GM12878 (cell line): ENCODE data around the gene ETNK1. TPM values are rescaled to one million over a fixed set of nuclear protein-coding genes. Genes with fewer than 3 reads are reported as not detected.

Source experiments
- ATAC-seq: fragments of 200-7000 bp; cut with Tn5 transposase; 3 replicates; pipeline ENCODE4 v1.9.1; 2020; ENCODE audit warnings: mild to moderate bottlenecking, moderate library complexity
- BruUV-seq: library from RNA; stranded (reverse); fragments of 400-500 nt; replicated peaks from 2 replicates; lab custom pipeline; 2021; lab: Mats Ljungman, UMichigan
- CTCF ChIA-PET: fragments of 300-600 bp; sonication (Branson Sonifier 250); formaldehyde crosslinking; extraction: SDS; loops from one replicate; lab custom pipeline; 2021; ENCODE audit warnings: inconsistent platforms; lab: Yijun Ruan, JAX
- POLR2A ChIA-PET: fragments of 350-600 bp; formaldehyde crosslinking; extraction: SDS; loops from one replicate; lab custom pipeline; 2021; ENCODE audit warnings: inconsistent platforms; lab: Charles Lee
- RAD21 ChIA-PET: fragments of 300-600 bp; sonication (Branson Sonifier 250); formaldehyde crosslinking; loops from one replicate; lab custom pipeline; 2023; ENCODE audit warnings: antibody characterized with exemption; ENCODE audit not compliant: unreplicated experiment; lab: Charles Lee
- SMC1A ChIA-PET: fragments of 300-600 bp; sonication (Branson Sonifier 250); formaldehyde crosslinking; loops from one replicate; lab custom pipeline; 2023; ENCODE audit not compliant: unreplicated experiment, uncharacterized antibody; lab: Charles Lee
- DNase-seq: peaks from one replicate; pipeline ENCODE4 v3.0.0-alpha.2; 2011; ENCODE audit warnings: low read depth, low spot score
- FAIRE-seq: peaks from 3 replicates; lab custom pipeline; 2011; peaks lifted over from hg19 to GRCh38; lab: Jason Lieb, UNC
- H2AFZ ChIP-seq: 2 replicates; pipeline ENCODE4 v1.6.0; 2011; ENCODE audit warnings: low read depth, low read length, control low read depth; ENCODE audit not compliant: control insufficient read depth
- H3K27ac ChIP-seq: 2 replicates; pipeline ENCODE4 v1.5.1; 2011; ENCODE audit warnings: control low read depth; ENCODE audit not compliant: control insufficient read depth, insufficient read depth
- H3K27me3 ChIP-seq, 2 experiments: replicated peaks in 1 of 2; 2 replicates each; pipeline versions ENCODE4 v1.6.0 to v1.6.1; 2011; ENCODE audit warnings: low read length in 1 of 2; ENCODE audit not compliant: control insufficient read depth in 2 of 2, insufficient read depth in 2 of 2
- H3K36me3 ChIP-seq, 2 experiments: 2 replicates each; pipeline ENCODE4 v1.5.1; 2011; ENCODE audit warnings: low read length in 1 of 2; ENCODE audit not compliant: control insufficient read depth in 2 of 2, insufficient read depth in 2 of 2
- H3K4me1 ChIP-seq: 2 replicates; pipeline ENCODE4 v1.6.1; 2011; ENCODE audit warnings: mild to moderate bottlenecking, low read length, moderate library complexity, mixed read lengths; ENCODE audit not compliant: control insufficient read depth, insufficient read depth
- H3K4me2 ChIP-seq: 2 replicates; pipeline ENCODE4 v1.6.0; 2011; ENCODE audit warnings: control low read depth; ENCODE audit not compliant: control insufficient read depth, insufficient read depth
- H3K4me3 ChIP-seq: fragments of 200-600 bp; sonication (generic); 2 replicates; pipeline ENCODE4 v1.5.1; 2016
- H3K79me2 ChIP-seq: 2 replicates; pipeline ENCODE4 v1.6.0; 2011; ENCODE audit warnings: low read length; ENCODE audit not compliant: control insufficient read depth, insufficient read depth
- H3K9ac ChIP-seq: 2 replicates; pipeline ENCODE4 v1.8.0; 2011; ENCODE audit warnings: low read length, control low read depth, mixed read lengths; ENCODE audit not compliant: control insufficient read depth, insufficient read depth
- H3K9me3 ChIP-seq: replicated peaks from 3 replicates; pipeline ENCODE4 v1.5.1; 2011; ENCODE audit warnings: mild to moderate bottlenecking, low read length; ENCODE audit not compliant: control insufficient read depth, insufficient read depth
- H4K20me1 ChIP-seq: 2 replicates; pipeline ENCODE4 v1.6.0; 2011; ENCODE audit not compliant: control insufficient read depth, insufficient read depth
- CTCF ChIP-seq, 3 experiments: IDR thresholded peaks in 2 of 3; conservative IDR thresholded peaks in 1 of 3; 2 replicates each; pipeline ENCODE4 v1.5.1; 2011; ENCODE audit warnings: low read depth in 3 of 3, low read length in 3 of 3, mild to moderate bottlenecking in 3 of 3, control low read depth in 2 of 3, moderate library complexity in 2 of 3, inconsistent platforms in 1 of 3, mixed read lengths in 1 of 3; ENCODE audit not compliant: control insufficient read depth in 2 of 3, insufficient read depth in 1 of 3; ENCODE audit errors: extremely low read depth in 1 of 3
- FOXK2 ChIP-seq: fragments of 450-650 bp; IDR thresholded peaks from 2 replicates; pipeline ENCODE4 v1.6.1; 2017; ENCODE audit warnings: mild to moderate bottlenecking, moderate library complexity
- MTA3 ChIP-seq: IDR thresholded peaks from 2 replicates; pipeline ENCODE4 v1.6.1; 2012; ENCODE audit warnings: low read length, inconsistent platforms, borderline replicate concordance
- RAD21 ChIP-seq: IDR thresholded peaks from 2 replicates; pipeline ENCODE4 v1.6.1; 2011; ENCODE audit warnings: mild to moderate bottlenecking, low read depth, low read length, moderate library complexity; ENCODE audit not compliant: insufficient read depth
- SMC3 ChIP-seq: IDR thresholded peaks from 2 replicates; pipeline ENCODE4 v1.6.1; 2011; ENCODE audit warnings: low read length, improper control_type of control experiment, borderline replicate concordance
- USF2 ChIP-seq: IDR thresholded peaks from 2 replicates; pipeline ENCODE4 v1.6.1; 2011; ENCODE audit warnings: low read depth, low read length, improper control_type of control experiment, borderline replicate concordance
- WGBS: methylation state at CpG from one replicate; pipeline ENCODE4 v1.1.6; 2016; ENCODE audit warnings: low lambda C conversion rate; ENCODE audit not compliant: insufficient replicate concordance, insufficient coverage; ENCODE audit errors: missing lambda C conversion rate; 5-methylcytosine and 5-hydroxymethylcytosine counted together
- in situ Hi-C: fragments of 300-500 bp; cut with MboI; formaldehyde crosslinking; loops from 9 replicates; pipeline ENCODE4 v1.14.3; 2018; ENCODE audit warnings: mixed read lengths
- intact Hi-C: fragments of 100-400 bp; cut with micrococcal nuclease; formaldehyde crosslinking; loops from one replicate; pipeline ENCODE4 v1.14.2; 2022; ENCODE audit not compliant: unreplicated experiment
- polyA plus RNA-seq, 11 experiments: library from polyadenylated mRNA; depleted of rRNA in 4 of 11; unstranded in 6 of 11; stranded (reverse) in 5 of 11; fragments of >200 nt; fragmentation: Nextera tagmentation in 4 of 11; fragmentation: Illumina TruSeq in 1 of 11; extraction: Ambion mirVana in 4 of 11; extraction: Trizol in 1 of 11; gene quantifications; 1 replicate in 1 of 11; 2 replicates in 10 of 11; pipeline versions ENCODE4 v1.2.1 to v1.2.3, GENCODE V29; 2011 to 2016; ENCODE audit warnings: inconsistent platforms in 2 of 11, missing spikeins in 2 of 11, low read depth in 1 of 11
- total RNA-seq, 4 experiments: library from RNA; depleted of rRNA in 3 of 4; stranded (reverse); fragments of >200 nt in 3 of 4; fragmentation: Illumina TruSeq in 1 of 4; extraction: Trizol in 1 of 4; gene quantifications; 2 replicates each; pipeline versions ENCODE4 v1.2.1 to v1.2.3, GENCODE V29; 2013 to 2021

The ETNK1 gene
- total and polyA plus RNA-seq, 10 of the 15 experiments (the other 5 are each of a cell fraction or from before 2014, with no cell fraction given): 12.3 to 69.4 (median 34.2) TPM

GRCh38 chr12:22702690-22703089 is 77.7 kb downstream of the ETNK1 start:
- FAIRE-seq: peak; percentile 13
- intact Hi-C loops: no loop called here

GRCh38 chr12:22709292-22709691 is 84.3 kb downstream of the ETNK1 start:
- no peak overlapping the region for H3K4me2 ChIP-seq
- no peak overlapping the region for H2AFZ ChIP-seq
- ATAC-seq: peak; percentile 73
- H3K27ac ChIP-seq: no peak overlapping the region
- H3K4me3 ChIP-seq: no peak overlapping the region
- RAD21 ChIA-PET: interaction anchor here (0.7 kb wide), 1 partner anchor 25 kb away, joined by 3 read pairs; no protein-coding TSS in a partner anchor
- in situ Hi-C loops: no loop called here
- CTCF ChIA-PET: interaction anchor here (1.1 to 8.6 kb wide), 3 partner anchors 9 to 23 kb away, joined by 3 to 53 read pairs (median 3); no protein-coding TSS in a partner anchor
- no peak overlapping the region for H3K9ac ChIP-seq
- H3K79me2 ChIP-seq: no peaks in the 10 kb centered on the region
- SMC1A ChIA-PET: no interaction called here
- H4K20me1 ChIP-seq: no peaks in the 10 kb centered on the region
- peak; percentile 15 for DNase-seq
- peak; percentile 38 for FAIRE-seq
- POLR2A ChIA-PET: interaction anchor here (0.6 to 0.8 kb wide), 2 partner anchors 35 to 321 kb away, joined by 3 to 5 read pairs; no protein-coding TSS in a partner anchor
- H3K36me3 ChIP-seq: no peaks in the 10 kb centered on the region
- no TSS peak for BruUV-seq
- H3K4me1 ChIP-seq: no peaks in the 10 kb centered on the region
- WGBS: 7% methylated on average over 5 of the region's 5 CpGs
- TF ChIP-seq SMC3 (peak; percentile 59; the same call in 1 of the 2 replicates), CTCF (IDR thresholded peaks at IDR 0.05 in 2 of 3, conservative IDR thresholded peaks at IDR 0.05 in 1 of 3; ENCODE audit: control insufficient read depth in 2 of 3, extremely low read depth in 1 of 3, insufficient read depth in 1 of 3, low read depth in 3 of 3, low read length in 3 of 3) (peak; percentile 37 to 54 (median 45); a peak in 5 of 6 replicates), FOXK2 (no peak), USF2 (no peak), RAD21 (peak; percentile 66)
- intact Hi-C loops: loop anchor here (1.0 kb wide), 1 partner anchor 346 kb away; no protein-coding TSS in a partner anchor
- no peaks in the 10 kb centered on the region for H3K9me3 ChIP-seq
- H3K27me3 ChIP-seq: no peaks in the 10 kb centered on the region

More at GRCh38 chr12:22702690-22703089, 77.7 kb downstream of the ETNK1 start:
- 44% methylated on average over 2 of the region's 2 CpGs for WGBS
- DNase-seq (no peak), ATAC-seq (no peak)
- ChIA-PET POLR2A (no interaction called here), RAD21 (no interaction called here), CTCF (interaction anchor here (8.6 kb wide), 1 partner anchor 16 kb away, joined by 53 read pairs; no protein-coding TSS in a partner anchor), SMC1A (interaction anchor here (1.7 kb wide), 1 partner anchor 18 kb away, joined by 4 read pairs; no protein-coding TSS in a partner anchor)
- H3K36me3 ChIP-seq: no peaks in the 10 kb centered on the region
- H3K9ac ChIP-seq: no peak overlapping the region
- no peaks in the 10 kb centered on the region for H3K4me1 ChIP-seq
- no TSS peak for BruUV-seq
- H4K20me1 ChIP-seq: no peaks in the 10 kb centered on the region
- no peak overlapping the region for H3K4me3 ChIP-seq
- no peaks in the 10 kb centered on the region for H3K27me3 ChIP-seq
- no peak overlapping the region for H3K4me2 ChIP-seq
- H2AFZ ChIP-seq: no peak overlapping the region
- in situ Hi-C loops: no loop called here
- no peaks in the 10 kb centered on the region for H3K79me2 ChIP-seq
- H3K27ac ChIP-seq: no peak overlapping the region
- no peak for TF ChIP-seq MTA3
- no peaks in the 10 kb centered on the region for H3K9me3 ChIP-seq
